ENCODE results near the gene KDM2A.

The KDM2A gene

DNA sequence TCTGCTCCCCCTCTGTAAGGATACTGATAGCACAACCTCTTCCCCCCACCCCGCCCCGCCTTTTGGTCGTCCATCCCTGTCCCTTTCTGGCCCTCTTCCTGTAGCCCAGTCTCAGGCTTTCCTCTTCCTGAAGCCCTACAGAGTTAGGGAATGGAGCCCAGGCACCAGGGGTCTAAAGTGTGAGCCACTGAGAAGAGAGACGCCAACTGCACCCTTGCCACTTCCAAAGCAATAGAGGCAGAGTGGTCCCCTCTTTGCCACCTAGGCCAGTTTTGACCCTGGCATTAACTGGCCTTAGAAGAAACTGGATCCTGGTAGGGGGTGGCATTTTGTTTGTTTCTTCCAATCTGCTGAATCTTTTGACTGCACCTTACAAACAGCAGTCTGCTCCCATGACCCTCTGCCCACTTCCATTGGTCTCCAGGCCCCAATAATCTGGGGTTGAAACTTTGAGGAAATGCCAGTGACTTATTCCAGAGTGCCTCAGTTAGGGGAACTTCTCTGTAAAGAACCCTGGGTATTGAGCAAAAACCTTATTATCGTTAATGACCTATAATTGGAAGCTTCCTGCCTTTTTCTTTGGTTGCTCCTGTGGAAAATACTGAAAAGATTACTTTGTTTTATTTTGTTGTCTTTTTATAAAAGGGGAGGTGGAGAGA lies 137.5 kb downstream of the KDM2A start:
- in situ Hi-C loops (cut with MboI; ENCODE audit: low sequenced_read_pairs) = loop anchor here (10.0 kb wide), 1 partner anchor 128 kb away; no protein-coding TSS in a partner anchor

DNA sequence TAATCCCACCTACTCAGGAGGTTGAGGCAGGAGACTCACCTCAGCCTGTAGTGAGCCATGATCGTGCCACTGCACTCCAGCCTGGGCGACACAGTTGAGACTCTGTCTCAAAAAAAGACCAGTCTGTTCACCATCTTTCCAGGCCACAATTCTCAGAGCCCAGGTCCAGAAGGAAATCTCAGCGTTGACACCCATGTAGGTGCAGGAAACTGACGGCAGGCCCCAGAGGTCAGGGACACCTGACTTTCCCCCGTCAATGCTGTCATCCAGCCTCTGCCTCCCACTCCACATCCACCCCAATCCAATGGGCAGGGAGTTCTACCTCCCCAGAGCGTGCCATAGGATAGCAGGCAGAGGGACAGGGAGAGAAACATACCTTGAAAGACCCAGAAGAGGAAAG lies 141.3 kb downstream of the KDM2A start:
- in situ Hi-C loops (cut with MboI; ENCODE audit: low sequenced_read_pairs) = loop anchor here (5.0 kb wide), 1 partner anchor 52 kb away; no protein-coding TSS in a partner anchor

DNA sequence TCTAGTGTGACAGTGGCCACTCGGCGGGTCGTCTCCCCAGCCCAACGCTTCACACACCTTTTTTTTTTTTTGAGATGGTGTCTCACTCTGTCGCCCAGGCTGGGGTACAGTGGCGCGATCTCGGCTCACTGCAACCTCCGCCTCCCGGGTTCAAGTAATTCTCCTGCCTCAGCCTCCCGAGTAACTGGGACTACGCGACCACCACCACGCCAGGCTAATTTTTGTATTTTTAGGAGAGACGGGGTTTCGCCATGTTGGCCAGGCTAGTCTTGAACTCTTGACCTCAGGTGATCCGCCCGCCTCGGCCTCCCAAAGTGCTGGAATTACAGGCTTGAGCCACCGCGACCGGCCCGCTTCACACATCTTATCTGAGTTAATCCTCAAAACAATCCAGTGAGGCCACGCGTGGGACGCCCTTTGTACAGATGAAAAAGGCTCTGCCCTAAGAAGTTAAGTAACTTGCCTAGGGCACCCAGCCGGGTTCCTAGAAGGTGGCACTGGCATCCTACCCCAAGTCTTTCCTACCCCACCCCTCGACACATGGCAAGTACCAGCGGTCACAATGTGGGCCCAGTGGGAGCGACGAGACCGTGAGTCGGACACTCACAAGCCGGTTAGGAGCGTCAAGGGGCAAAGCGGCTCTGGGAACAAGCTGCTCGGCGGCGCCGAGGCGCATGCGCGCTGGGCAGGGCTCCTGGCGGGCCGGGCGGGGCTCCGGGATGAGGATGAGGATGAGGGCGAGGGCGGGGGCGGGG lies 142.0 kb downstream of the KDM2A start:
- in situ Hi-C loops (cut with MboI; ENCODE audit: low sequenced_read_pairs) = loop anchor here (5.0 kb wide), 1 partner anchor 51 kb away; no protein-coding TSS in a partner anchor

DNA sequence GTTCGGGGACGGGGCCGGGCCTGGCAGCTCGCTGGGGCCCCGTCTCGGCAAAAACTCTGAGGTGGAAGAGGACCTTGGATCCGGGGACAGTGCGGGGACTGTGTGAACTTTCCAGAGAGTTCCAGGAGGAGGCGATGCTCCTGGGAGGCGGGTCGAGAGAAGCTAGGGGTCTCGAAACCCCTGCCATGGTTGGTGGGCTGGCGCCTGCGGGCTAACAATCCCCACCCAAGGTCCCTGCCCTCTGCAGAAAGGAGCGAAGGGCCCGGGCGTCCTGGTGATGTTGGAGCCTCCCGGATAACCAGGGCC lies 142.5 kb downstream of the KDM2A start:
- in situ Hi-C loops (cut with MboI; ENCODE audit: low sequenced_read_pairs) = loop anchor here (5.0 kb wide), 1 partner anchor 51 kb away; no protein-coding TSS in a partner anchor

DNA sequence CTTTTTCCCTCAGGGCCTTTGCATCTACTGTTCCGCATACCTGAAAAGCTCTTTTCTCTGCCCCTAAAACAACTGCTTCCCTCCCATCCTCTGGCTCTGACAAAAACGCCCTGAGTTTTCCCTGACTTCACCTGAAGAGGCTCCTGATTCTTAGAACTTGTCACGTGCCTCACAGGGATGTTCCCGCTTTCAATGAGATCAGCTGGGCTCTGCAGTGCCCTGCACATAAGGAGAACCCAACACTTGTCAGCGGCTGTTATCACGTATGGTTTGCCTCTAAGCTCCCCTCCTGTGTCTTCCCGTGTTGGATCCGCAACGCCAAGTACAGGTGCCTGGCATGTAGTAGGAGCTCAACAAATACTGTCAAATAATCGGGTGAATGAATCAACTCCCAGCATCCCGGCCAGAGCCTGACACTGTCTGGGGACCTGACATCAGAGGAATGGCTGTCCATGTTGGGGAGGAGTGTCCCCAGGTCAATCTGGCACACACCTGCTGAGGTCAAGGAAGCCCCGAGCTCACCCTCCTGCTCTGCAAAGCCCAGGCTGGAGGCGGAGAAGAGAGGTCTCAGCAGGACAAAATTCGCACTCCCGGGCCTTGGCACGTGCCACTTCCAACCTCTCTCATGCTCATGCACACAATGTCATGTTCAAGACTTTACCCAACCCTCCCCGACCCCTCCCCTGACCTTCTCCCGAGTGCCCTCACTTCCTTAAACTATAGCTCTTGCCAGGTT lies 143.1 kb downstream of the KDM2A start:
- in situ Hi-C loops (cut with MboI; ENCODE audit: low sequenced_read_pairs) = loop anchor here (5.0 kb wide), 1 partner anchor 50 kb away; no protein-coding TSS in a partner anchor

DNA sequence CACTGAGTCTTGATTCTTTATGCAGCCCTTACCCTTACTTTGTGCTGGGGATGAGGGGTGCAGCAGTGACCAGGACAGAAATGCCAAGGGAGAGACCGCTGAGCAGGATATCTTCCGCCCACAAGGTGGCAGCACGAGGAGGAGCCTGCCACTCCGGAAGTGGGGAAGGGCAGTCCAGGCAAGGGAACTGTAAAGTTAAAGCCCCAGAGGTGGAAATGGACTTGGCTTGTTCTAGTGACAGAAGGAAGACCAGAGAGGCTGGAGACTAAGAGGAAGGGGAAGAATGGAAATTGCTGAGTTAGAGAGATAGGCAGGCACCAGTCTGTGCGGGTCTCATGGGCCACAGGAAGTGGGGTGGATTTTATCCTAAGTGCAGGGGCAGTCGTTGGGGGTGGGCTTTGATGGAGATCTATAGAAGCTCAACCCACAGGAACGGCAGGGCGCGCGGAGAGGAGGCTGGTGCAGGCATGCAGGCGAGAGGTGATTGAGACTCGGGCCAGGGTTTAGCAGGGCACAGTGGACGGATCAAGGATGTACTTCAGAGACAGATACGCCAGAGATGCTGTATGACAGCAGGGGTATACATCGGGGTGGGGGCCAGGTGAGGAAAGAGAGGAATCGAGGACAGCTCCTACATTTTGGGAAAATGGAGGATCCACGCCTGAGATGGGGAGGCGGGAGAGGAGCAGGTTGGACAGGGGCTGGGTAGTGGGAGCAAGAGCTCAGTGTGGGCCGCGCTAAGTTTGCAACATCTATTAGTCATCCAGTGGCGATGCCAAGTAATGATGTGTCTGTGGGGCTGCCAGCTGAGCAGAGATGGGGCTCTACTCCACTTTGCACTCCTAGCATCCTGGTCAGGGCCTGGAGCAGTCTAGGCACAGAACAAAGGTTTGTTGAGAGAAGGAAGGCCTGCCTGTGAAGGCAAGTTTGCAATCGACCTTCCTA lies 143.9 kb downstream of the KDM2A start:
- in situ Hi-C loops (cut with MboI; ENCODE audit: low sequenced_read_pairs) = loop anchor here (5.0 kb wide), 1 partner anchor 49 kb away; no protein-coding TSS in a partner anchor

DNA sequence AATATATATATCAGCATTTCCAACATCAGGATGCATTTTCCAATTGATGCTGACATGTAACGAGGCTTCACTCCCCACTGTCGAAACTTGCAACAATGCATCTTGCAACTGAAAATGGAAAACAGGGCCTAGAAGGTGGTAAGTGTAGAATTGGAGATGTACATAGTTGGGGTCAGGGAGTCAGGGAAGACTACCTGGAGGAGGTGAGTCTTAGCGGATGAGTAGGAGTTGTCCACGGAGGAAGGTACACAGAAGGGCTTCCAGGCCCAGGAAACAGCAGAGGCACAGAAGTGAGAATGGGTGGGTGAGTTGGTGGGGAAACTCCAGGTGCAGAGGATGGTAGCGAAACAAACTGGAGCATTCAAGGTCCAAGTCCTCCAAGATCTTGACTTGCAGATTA lies 145.2 kb downstream of the KDM2A start:
- in situ Hi-C loops (cut with MboI; ENCODE audit: low sequenced_read_pairs) = loop anchor here (5.0 kb wide), 1 partner anchor 48 kb away; no protein-coding TSS in a partner anchor

DNA sequence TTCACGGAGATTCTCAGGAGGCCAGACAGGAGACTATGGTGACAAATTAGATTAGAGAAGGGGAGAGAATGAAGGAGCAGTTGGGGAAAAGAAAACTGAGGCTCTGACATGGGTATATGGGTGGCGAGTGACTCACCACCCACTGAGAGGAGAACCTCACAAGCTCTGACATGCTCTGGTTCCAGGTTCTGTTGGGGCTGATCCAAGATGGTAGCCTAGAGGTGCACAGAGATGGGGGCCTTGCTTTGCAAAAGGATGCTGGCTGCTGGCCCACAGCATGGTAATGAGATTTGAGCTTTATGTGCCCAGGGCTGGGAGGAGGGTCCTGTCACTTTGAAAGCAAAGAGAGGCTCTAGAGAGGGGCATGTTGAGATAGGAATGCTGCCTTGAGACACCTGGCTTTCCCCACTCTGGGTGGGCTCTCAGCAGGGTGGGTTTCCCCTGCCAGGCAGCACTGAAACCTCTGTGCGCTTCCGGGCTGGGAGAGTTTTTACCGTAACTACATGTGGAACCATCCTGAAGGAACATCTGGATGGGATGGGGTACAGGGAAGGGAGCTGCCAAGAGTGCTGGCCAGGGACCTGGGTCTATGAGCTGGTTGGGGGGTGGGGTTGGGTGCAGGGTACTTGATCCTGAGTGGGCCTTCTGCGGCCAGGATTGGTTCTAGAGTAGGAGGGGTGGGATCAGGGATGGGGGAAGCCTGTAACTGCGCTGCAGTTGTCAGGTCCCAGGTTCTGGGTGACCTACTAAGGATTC lies 146.0 kb downstream of the KDM2A start:
- in situ Hi-C loops (cut with MboI; ENCODE audit: low sequenced_read_pairs) = loop anchor here (5.0 kb wide), 1 partner anchor 47 kb away; no protein-coding TSS in a partner anchor

DNA sequence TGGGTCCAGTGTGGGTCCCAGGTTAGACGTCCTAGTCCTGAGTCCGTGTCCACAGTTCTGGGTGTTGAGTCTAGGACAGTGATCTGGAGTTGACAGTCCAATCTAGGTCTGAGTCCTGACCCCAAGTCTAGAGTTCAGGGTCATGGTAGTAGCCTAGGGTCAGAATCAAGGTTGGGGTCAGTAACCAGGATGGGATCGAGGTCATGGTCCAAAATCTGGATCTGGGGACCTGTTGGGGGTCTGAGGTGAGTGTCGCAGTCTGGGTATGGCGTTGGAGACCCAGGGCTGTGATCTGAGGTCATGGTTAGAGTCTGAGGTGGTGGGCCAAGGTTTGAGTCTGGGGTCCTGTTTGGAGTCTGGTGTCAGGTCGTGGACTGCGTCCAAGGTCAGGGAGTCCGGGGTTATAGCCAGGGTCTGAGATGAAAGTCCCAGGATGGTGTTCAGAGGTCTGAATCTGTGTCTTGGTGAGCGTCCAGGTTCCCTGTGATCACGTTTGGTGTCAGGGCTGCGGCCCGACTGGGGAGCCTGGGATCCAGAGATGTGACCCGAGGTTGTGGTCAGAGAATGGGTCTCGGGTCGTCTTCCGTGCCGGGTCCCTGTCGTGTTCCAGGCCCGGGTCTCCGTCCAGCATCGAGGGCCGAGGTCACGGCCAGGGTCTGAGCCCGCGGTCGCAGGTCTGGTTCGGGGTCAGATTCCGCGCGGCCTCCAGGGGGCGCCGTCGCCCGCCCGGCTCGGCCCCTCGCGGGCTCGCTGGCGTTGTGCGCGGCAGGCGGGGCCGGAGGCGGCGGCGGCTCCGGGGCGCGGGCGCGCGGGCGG lies 146.8 kb downstream of the KDM2A start:
- in situ Hi-C loops (cut with MboI; ENCODE audit: low sequenced_read_pairs) = no loop called here

DNA sequence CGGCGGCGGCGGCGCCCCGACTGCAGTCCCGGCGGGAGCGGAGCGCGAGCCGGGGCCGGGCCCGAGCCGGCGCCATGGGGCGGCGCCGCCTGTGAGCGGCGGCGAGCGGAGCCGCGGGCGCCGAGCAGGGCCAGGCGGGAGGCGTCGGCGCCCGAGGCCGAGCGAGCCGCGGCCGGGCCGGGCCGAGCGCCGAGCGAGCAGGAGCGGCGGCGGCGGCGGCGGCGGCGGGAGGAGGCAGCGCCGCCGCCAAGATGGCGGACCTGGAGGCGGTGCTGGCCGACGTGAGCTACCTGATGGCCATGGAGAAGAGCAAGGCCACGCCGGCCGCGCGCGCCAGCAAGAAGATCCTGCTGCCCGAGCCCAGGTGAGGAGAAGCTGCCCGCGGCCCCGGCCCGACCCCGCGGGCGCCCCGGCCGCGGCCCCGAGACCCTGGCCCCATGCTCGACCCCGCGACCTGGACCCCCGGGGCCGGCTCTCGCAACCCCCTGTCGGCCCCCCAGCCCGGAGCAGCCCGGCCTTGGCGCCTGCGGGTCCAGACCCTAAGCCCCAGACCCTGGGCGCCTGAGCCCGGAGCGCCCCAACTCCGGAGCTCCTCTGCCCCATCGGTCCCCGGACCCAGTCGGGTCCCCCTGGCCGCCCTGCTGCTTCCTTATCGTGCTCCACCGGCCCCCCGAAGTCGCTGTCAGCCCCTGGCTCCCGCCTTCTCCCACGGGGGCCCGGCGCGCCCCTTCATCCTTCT lies 147.6 kb downstream of the KDM2A start, which contains the start of gene GRK2:
Gene GRK2, plus strand, starts transcription at position 25 of the 739 bp plus-strand sequence. Its CDS starts 227 bp downstream, at position 252.
- in situ Hi-C loops (cut with MboI; ENCODE audit: low sequenced_read_pairs) = no loop called here

DNA sequence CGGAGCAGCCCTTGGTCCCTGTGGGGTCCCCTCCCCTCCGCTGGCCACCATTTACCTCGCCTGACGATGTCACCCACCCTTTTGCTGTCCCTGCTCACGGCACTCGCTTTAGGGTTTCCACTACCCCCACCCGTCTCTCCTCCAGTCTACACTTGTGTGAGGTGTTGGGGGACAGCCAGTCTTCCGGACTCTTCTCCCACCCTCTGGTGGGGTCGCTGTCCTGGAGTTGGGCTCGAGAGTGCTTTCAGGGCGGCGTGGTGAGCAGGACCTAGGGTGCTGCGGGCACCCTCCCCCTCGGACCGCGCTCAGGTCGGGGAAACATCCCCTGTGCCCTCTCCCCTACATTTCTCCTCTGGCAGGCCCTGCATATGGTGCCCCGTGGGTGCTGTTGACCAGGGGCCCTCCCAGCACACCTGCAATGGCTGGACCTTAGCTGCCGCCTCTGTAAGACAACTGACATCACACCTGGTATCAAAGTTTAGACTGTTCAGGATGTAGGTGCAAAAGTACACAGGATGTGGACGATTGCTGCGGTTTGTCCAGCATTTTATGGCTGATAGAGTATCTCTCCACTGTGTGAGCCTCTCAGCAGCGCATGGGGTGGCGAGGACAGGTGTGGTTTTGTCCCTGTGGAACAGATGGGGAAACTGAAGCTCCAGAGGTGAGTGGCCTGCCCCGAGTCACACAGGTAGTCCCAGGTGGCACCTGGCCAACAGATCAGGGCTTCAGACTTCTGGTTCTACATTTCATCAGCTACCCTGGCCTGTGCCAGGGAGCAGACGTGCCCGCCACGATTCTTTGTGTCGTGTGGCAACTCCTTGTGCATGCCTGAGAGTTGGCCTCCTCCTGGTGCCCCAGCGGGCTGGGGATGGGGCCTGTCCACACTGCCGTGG lies 148.4 kb downstream of the KDM2A start:
- in situ Hi-C loops (cut with MboI; ENCODE audit: low sequenced_read_pairs) = no loop called here

DNA sequence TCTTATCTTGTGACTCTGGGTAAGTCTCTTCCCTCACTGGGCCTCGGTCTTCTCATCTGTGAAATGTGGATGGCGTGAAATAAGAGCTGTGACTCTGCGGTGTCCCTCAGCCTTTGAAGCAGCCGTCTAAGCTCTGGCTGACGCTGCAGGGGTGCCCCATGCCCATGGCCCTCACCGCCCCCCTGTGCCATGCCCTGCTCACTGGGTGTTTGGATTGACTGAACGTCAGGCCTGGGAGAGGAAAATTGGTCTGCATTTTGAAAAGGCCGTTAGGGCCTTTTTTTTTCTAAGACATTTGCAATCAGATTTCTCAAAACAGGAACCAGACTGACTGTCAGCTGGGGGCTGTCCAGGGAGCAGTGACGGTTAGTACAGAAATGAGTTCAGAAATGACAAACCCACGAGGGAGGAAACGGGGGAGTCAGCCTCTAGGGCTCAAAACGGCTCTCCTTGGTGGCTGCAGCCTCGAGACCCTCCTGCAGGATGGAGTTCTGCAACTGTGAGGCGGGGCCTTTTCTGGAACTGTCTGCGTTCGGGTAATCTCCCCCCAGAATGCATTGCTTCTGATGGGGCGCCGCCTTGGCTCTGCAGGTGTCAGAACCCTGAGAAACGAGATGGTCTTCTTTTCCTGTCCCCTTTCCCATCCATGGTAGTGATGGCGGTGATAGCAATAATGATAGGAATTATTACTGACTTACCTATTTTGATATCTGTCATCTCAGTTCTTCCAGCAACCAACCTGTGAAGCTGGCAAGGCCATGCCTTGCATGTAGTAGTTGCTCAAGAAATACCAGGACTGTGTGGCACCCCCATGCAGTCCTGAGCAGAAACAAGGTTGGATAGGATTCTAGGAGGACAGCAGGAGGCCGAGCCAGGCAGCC lies 149.3 kb downstream of the KDM2A start:
- in situ Hi-C loops (cut with MboI; ENCODE audit: low sequenced_read_pairs) = no loop called here

DNA sequence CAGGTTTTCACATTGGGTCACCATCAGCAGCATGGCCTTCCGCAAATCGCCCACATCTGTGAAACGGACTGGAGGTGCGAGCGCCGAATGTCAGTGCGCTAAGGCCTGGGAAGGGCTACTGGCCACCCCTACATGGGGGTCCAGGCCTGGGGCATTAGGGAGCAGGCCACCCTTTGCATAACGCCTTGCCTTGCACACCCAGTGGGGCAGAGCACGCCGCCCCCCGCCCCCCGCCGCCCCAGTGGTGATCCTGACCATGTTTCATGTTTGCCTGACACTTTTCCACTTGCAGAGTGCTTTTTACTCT lies 149.9 kb downstream of the KDM2A start:
- in situ Hi-C loops (cut with MboI; ENCODE audit: low sequenced_read_pairs) = no loop called here

DNA sequence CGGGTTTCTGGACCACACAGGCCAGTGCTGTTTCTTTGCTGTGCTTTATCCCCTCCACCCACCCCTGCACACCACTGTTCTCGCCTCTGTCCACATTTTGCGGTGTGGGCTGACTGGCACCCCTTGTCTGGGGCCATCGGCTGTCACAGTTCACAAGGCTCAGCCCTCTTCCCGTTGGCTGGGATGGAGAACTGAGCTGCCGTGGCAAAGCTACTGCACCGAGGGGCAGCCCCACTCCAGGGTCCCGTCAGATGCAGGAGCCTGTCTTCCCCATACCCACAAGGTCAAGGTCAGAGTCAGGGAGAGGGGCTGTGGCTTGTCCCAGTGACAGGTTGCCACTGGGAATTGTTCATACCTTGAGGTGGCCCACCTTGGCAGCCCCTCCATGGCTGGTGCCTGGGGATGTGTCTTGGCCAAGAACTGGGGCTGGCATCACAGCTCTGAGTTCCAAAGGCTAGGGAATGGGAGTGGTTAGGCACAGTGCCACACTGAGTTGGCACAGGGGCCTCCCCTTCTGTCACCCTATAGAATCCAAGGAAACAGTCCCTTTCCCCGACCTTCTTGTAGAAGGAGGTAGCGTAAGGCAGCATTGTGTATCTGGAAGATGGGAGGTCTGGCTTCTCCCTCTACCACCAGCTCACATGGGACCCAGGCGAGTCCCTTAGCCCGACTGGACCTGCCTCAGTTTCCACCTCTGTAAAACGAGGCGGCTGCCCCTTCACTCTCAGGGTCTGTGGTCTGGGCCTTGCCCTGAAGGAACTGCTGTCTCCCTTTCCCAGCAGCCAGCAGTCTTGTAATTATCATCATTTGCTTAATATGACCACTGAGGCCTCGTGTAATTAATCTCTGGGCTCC lies 150.6 kb downstream of the KDM2A start:
- in situ Hi-C loops (cut with MboI; ENCODE audit: low sequenced_read_pairs) = no loop called here

Measured in HL-60/S4 treated with phorbol 12-myristate 13-acetate at 8.2 ng/mL for 4 days and 3 days (cell line).